Measurements from ENCODE around the gene MYO5A.

Gene MYO5A

DNA sequence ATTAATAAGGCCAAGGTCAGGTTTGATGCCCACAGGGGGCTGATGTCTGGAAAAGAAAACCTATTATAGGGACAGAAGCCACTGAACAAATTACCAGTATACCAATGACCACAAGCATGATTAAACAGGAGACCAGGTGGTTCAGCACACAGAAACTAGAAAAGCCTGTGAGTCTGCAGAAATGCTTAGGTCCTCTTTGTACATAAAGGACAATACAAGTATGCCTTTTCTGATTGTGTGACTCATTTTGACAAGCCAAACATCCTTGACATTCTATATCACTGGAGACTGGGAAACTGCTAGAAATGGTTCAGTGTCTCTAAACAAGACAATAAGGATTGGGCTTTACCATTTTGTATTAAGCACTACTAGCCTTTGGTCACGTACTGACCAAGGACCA, 119.9 kb downstream of the MYO5A start:
- DNase-seq, result no peak

- no peak for DNase-seq
Measured at GRCh38 chr15:52407374-52407773, 121.3 kb downstream of the MYO5A start.

GRCh38 chr15:52406601-52407000, 122.1 kb downstream of the MYO5A start:
- DNase-seq, result no peak

- DNase-seq, result no peak
Measured at GRCh38 chr15:52405856-52406255, 122.8 kb downstream of the MYO5A start.

- DNase-seq, result no peak
Measured at GRCh38 chr15:52397118-52397517, 131.6 kb downstream of the MYO5A start.

GRCh38 chr15:52394118-52394517, 134.6 kb downstream of the MYO5A start:
- no peak for DNase-seq

DNA sequence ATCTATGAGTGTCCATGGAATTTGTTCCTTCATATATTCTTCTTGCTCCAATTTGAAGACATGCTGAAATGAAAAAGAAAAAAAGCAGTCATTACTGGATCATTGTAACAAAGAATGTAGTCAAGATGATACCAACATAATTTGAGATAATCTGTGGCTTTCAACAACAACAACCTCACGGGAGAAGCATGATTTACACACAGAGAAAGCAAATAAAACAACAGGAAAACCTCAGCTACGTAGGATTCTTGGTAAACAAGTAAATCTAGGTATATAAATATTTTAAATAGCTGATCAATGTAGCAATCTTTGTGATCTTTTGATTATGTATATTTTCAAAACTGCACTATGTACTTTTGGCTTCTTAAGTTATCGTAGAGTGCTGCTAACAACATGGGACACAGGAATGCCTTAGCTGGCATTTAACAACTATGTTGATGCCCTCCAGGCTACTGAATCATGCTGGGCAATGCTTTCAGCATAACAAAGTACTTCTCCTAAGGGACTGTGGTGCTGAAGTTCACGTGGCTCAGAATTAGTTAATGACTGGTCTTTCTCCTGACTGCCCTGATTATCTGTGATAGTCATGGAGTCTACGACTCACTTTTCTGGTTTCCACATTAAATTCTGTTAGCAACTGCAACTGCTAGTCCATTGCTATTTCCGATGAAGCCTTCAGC, 136.5 kb downstream of the MYO5A start:
- no peak for DNase-seq

- no peak for DNase-seq
Measured at GRCh38 chr15:52391069-52391468, 137.6 kb downstream of the MYO5A start.

GRCh38 chr15:52385670-52386069, 143.0 kb downstream of the MYO5A start:
- no peak for DNase-seq

- no peak for DNase-seq
Measured at GRCh38 chr15:52383100-52383588, 145.5 kb downstream of the MYO5A start.

DNA sequence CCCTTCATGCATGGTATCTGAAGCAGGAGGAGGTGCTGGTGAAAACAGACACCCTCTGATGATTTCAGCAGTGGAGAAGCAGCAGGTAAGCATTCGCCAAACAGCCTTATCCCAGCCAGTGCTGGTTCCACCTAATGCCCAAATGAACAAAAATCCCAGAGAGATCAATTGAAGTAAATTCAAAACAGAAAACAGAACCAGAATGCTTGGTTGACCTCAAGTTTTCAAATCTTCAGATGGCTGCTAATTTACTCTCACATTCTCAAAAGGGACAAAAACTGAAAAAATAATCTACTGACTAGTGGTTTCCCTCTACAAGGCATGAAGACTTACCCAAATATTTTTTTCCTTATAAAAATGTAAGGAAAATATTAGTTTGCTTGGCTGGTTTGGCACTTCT, 146.0 kb downstream of the MYO5A start:
- no peak for DNase-seq

- DNase-seq, result no peak
Measured at GRCh38 chr15:52379395-52380106, 149.1 kb downstream of the MYO5A start.

DNA sequence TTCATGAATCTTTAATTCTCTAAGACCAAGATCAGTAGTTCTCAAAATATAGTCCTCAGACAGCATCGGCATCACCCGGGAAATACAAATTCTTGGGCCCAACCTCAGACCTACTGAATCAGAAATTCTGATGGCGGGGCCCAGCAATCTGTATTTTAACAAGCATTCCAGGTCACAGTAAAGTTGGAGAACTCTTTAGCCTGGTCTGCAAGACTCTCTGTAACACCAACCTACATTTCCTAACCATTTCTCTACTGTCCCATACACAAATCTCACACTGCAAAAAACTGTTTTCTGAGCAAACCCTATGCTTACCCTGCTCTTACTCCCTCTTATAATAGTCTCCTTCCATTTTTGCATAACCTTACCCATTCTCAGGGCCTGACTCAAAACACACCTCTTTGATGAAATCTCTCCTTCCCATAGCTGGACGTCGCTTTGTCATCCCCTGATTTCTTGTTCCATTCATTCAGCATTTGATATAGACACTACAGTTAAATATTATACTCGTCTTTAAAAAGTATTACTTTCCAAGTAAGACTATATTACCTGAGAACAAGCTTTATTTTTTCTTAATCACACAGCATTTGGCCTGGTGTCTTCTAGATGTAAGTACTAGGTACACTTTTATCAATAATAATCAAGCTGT, 149.8 kb downstream of the MYO5A start:
- DNase-seq, result no peak

GRCh38 chr15:52370010-52370409, 158.7 kb downstream of the MYO5A start:
- DNase-seq, result no peak

DNA sequence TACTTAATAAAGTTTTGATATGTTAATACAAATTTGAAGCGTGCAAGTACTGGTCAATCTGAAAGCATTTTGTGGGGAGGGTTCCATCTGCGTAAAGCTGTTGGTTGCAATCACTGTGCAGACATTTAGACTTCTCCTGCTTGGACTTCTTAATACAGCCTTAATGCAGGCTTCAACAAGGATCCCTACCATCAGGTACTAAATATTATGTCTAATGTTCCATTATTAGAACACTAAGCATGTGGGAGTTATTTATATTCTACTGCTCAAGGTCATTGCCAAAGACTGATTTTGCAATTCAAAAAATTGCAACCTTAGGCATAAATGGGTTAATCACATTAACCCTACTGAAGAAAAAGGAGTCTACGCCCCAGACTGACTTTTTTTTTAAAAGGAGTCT, 159.2 kb downstream of the MYO5A start:
- no peak for DNase-seq

GRCh38 chr15:52369030-52369429, 159.7 kb downstream of the MYO5A start:
- no peak for DNase-seq

DNA sequence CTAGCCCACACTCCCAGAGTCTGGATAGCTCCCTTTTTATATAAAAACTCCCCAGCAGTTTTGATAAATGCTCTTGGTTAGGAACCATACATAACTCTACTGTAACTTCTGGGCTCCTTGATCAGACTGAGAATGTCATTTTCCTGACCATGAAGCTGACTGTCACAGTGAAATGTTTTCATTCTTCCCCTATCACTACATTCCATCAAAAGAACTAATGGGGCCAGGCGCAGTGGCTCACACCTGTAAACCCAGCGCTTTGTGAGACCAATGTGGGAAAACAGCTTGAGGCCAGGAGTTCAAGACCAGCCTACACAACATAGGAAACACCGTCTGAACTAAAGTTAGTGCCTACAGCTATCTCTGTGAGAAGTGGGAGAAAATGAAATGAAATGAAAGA, 160.3 kb downstream of the MYO5A start:
- no peak for DNase-seq

DNA sequence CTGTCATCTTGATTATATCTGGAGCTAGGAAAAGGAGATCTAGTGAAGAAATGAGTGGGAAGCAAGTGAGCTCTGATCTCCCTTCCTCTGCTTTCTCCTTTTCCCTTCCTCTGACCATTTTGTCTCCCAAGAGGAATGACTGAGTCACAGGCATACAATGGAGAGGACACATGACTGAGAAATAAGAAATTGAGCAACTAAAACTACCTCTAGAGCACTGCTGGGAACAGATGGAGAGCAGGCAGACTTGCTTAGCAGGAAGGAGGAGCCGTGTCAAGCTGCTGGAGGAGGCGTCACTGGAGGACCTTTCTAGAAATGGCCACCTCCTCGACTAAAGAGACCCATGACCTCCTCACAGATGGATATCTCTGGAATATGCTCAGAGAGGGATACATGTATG, 166.2 kb downstream of the MYO5A start:
- DNase-seq, result no peak

GRCh38 chr15:52361975-52362494, 166.6 kb downstream of the MYO5A start:
- DNase-seq, result no peak

DNA sequence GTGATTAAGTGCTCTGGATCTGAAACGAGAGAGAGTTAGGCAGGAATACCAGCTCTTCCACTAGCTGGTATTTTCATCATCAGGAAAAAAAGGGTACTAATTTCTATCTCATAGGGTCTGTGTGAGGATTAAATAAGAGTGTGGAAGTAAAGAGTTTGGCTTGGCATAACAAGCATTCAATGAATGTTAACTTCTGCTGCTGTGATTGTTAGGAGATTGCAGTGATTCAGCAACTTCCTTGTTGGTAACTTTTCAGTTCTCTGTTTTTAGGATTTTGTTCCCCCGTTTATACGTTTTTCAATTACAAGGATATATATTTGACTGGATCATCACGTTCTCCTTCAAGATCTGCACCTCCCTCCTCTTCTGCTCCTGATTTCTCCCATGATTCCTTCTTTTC, 167.2 kb downstream of the MYO5A start:
- no peak for DNase-seq

DNA sequence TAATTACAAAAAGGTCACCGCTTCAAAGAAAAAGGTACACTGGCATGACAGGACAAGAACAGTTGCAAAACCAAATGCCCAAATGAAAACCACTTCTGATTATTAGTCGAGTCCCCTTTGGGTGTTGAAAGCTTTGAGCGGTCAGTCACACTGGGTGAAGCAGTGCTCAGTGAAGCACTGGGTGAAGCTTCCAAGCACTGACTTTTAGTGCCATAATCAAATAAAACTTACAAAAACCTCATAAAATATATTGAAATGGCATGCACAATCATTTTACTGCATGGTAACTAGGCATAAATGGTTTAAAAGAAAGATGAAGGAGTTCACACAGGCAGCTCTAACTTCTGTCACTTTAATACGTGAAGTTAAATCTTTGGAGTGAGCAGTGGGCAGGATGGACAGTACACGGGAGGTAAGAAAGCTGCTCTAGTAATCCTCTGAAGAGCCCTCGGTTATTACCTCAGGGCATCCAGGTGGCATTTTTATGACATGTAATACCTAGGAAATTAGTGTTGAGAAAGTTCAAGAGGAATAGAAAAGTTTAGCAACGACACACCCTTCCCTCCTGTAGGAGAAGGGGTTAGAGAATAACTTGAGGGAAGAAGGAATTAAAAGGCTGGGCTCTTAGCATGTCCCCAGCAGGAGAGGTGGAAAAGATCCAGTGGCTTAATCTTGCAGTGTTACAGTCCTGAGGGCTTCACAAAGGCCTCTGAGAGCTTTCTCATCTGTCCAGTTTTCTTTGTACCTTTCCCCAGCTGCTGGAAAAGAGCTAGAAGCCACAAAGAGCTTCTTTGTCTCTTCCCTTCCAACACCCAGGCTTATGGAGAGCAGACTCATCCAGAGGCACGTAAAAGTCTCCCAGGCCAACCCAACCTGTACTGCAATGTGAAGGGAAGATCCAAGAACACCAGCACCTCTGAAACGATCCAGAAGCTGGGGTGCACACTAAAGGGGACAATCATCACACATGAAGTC, 168.2 kb downstream of the MYO5A start:
- DNase-seq, result no peak

GRCh38 chr15:52359722-52360121, 169.0 kb downstream of the MYO5A start:
- no peak for DNase-seq

DNA sequence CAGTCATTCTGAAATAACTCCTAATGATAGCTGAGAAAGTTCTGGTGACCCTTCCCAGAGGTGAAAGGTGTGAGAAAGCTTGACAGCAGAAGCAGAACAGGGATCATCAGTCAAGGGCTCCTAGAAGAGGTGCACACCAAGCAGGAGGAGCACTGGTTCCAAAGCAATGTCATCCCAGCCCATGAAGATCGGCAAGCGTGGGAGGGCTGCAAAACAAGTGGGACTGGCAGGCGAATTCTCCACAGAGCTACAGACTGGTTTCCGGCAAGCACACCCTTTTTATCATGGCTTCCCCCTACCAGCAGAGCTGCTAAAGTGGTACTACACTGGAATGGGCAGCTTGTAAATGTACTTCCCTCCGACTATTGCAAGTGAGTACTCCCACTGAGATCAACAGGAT, 170.7 kb downstream of the MYO5A start:
- DNase-seq, result no peak

Data from stimulated activated CD4-positive, alpha-beta T cell treated with anti-CD3 and anti-CD28 coated beads, Interleukin-4, amount 100 ng/mL, for 1 hour (primary cell).